Stimulated activated CD4-positive, alpha-beta T cell treated with anti-CD3 and anti-CD28 coated beads, Interleukin-12 subunit alpha, Interleukin-12 subunit beta, amount 100 ng/mL, for 48 hours (primary cell): ENCODE measurements around the gene TOP2A.
A peak's percentile ranks its signal among the peaks of the same experiment; 100 is the strongest.

ENCODE experiments used
- DNase-seq, 3 donors: peaks; one replicate each; pipeline ENCODE4 v3.0.0-alpha.2; 2020; ENCODE audit warnings: low read depth in 2 of 3, low spot score in 1 of 3

TOP2A gene

DNA sequence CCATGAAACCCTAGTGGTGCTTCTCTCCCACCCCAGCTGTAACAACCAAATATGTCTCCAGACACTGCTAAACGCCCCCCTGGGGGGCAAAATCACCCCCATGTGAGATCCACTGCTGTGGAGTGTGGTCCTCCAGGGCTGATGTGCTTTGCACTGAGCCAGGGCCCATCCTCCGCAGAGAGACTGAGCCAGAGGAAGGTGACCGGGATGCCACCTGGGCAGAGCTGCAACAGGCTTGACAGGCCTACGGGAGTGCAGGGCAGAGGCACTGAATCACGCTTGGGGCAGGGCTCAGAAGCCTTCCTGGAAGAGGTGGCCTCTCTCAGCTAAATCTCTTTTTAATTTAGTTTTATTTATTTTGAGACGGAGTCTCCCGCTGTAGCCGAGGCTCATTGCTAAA lies 57.6 kb downstream of the TOP2A start:
- no peak for DNase-seq

DNA sequence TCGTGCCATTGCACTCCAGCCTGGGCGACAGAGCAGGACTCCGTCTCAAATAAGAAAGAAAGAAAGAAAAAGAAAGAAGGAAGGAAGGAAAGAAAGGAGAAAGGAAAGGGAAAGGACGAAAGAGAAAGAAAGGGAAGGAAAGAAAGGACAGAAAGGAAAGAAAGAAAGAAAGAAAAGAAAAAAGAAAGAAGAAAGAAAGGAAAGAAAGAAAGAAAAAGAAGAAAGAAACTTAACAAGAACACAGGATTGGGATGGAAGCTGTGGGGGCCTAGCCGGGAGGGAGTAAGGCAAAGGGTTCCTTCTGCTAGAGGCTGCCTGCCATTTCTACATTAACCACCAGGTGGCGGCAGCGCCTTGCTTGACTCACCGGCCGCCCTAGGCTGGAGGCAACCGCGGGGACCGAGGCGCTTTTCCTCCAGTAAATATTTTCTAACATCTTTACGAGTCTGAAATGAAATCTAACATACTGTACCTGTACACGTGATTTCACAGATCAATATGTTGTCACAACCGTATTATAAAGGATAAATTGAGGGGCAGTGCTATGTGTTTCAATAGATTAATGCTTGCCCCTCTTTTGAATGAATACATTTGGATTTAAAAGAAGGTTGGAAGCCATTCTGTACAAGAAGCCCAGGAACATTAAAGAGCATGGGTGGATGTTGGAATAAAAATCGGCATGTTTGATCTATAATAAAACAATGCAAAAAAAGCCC lies 59.2 kb downstream of the TOP2A start:
- peak; percentile 79 to 95 (median 87) for DNase-seq

DNA sequence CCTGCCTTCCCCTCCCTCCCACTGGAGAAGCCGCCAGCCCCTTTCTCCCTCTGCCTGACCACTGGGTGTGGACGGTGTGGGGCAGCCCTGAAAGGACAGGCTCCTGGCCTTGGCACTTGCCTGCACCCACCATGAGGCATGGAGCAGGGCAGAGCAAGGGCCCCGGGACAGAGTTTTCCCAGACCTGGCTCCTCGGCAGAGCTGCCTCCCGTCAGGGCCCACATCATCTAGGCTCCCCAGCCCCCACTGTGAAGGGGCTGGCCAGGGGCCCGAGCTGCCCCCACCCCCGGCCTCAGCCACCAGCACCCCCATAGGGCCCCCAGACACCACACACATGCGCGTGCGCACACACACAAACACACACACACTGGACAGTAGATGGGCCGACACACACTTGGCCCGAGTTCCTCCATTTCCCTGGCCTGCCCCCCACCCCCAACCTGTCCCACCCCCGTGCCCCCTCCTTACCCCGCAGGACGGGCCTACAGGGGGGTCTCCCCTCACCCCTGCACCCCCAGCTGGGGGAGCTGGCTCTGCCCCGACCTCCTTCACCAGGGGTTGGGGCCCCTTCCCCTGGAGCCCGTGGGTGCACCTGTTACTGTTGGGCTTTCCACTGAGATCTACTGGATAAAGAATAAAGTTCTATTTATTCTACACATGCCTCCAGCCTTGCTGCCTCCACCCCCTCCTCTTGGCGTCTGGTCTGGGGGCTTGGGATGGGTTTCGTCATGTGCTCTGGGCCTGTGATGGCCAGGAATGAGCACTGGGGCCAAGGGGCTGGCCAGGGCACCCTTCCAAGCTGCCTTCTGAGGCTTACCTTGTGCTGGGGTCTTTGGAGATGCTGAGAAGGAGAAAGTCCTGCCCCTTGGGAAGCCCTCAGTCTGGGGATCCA lies 60.5 kb downstream of the TOP2A start:
- DNase-seq = no peak

- DNase-seq = no peak
These were observed 61.6 kb downstream of the TOP2A start for GRCh38 chr17:40355804-40356758.

DNA sequence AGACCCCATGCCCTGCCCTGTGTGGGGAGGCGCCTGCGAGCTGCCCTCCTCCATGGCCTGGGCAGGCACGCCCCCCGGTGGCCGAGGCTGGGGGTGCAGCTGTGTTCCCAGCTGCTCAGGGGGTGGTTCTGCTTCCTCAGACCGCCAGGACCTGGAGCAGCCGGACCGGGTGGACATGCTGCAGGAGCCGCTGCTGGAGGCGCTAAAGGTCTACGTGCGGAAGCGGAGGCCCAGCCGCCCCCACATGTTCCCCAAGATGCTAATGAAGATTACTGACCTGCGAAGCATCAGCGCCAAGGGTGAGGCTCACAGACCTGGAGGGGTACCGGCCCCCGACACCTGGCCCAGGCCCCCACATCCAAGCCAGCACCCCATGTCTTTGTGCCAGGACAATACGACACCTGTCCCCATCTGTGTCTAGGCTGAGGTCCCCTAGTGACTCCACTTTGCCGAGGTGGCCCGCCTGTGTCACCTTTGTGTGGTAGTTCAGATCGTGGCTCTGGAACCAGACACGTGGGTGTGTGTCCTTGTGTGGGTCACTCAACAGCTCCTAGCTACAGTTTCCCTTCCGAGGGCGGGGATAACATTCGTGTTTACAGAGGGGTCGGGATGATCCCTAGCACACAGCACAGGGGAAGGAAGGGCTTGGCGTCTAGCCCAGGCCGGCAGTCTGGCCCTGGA lies 62.4 kb downstream of the TOP2A start:
- DNase-seq = peak; percentile 56 to 83 (median 63)

GRCh38 chr17:40354221-40355122 lies 63.2 kb downstream of the TOP2A start:
- no peak for DNase-seq

DNA sequence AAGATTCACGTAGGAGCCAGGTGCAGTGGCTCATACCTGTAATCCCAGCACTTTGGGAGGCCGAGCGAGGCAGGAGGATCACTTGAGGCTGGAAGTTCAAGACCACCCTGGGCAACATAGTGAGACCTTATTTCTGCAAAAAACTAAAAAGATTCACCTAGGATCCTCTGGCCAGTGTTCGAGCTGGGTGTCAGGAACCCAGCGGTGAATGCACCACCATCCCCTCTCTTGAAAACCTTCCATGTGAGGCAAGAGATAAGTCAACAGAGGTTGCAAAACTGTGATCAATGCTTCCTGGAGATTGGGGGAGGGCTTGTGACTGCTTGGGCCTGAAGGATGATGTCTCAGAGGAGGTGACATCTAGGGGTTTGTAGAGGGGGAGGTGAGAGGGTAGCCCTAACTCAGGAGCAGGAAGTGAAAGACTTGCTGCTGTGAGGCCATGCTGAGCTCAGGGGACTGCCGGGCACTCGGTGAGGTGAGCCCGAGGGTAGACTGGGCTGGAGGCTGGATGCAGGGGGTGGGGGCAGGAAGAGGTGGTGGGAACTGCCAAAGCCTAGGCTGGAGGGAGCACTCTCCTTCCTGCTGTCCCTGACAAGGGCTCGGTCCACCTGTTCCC lies 64.8 kb downstream of the TOP2A start:
- DNase-seq = no peak

GRCh38 chr17:40352237-40352778 lies 65.4 kb downstream of the TOP2A start:
- no peak for DNase-seq

GRCh38 chr17:40351359-40352236 lies 66.1 kb downstream of the TOP2A start:
- DNase-seq = no peak

DNA sequence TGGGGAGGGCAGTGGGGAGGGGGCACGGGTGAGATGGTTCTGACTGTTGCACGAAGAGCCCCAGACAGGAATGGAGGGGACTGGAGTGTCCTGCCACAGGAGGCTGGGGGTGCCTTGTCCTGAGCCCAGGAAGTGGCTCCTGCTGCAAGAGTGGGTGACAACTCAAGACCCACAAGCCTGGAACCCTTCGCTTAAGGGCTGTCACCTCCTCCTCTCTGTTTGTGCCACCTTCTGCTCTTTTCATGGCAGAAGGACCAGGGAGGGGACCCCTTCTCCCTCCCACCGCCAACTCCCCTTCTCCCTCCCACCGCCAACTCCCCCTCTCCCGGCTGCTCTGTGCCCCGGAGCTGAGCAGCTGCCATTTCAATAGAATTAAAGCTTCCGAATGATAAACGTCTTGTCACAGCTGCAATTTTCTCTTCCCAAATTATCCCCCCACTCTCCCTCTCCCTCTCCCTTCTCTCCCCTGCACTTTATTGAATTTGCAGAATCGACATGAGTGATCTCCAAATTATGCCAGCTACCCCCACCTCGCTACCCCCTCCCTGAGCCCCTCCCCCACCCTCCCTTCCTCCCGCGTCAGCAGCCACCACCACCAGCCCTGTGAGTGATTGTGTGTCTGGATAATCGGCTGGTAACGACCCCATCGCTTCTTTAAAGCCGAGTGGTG lies 66.9 kb downstream of the TOP2A start:
- DNase-seq = no peak

DNA sequence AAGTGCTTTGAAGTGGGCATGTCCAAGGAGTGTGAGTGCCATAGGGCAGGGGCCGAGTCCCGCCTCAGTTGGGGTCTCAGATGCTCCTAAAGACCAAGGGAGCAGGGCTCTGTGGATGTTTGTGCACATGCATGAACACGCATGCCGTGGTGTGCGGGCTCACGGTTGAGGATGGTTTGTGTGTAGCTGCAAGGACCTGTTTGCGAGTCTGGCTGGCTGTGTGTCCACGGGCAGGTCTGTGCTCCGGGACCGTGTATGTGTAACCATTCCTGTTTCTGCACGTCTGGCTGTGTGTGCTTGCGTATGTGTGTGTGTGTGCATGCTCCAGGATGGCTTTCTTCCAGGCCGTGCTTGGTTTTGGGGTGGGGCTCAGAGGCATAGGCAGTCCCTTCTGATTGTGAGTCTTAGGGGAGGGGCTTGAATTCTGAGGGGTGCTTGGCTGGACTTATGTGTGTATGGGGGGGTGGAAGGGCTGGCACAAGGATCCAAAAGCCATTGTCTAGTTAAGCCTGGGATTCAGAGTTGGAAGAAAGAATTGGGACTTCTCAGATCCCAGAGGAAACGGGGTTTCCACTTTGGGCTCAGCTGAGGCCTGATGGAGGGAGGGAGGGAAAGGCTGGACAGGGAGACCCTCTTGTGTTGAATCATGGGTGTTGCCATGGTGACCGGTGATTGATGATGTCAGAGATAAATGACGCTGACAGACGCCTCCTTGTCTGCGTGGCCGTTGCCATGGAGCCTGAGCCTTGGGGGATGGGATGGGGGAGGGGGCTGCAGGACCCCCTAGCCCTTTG lies 67.6 kb downstream of the TOP2A start:
- DNase-seq = no peak

DNA sequence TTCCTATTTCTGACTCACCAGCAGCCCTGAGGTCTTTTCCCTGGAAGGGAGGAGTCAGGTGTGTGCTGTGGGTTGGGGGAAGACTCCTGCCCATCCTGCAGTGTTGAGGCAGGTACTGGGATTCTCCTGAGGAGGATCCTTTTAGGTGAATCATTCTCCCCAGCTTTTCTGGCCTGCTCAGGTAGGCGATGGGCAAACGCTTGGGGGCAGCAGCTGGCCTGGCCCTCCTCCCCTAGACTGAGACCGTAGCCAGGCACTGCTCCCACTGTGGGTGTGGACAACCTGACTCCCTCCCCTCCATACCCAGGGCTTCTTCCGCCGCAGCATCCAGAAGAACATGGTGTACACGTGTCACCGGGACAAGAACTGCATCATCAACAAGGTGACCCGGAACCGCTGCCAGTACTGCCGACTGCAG lies 68.2 kb downstream of the TOP2A start:
- DNase-seq = no peak

GRCh38 chr17:40348562-40349476 lies 68.9 kb downstream of the TOP2A start:
- DNase-seq = no peak

DNA sequence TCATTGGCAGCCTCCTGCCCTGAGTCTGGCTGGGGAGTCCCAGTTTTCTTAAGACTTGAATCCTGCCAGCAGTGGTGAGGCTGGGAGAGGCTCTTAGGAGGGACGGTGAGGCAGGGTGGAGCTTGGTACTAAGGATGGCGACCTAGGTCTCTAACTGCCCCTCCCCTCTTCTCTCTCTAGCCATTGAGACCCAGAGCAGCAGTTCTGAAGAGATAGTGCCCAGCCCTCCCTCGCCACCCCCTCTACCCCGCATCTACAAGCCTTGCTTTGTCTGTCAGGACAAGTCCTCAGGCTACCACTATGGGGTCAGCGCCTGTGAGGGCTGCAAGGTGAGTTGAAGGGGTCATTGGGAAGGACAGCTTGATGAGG lies 69.6 kb downstream of the TOP2A start:
- no peak for DNase-seq

- DNase-seq = no peak
These were observed 70.2 kb downstream of the TOP2A start for GRCh38 chr17:40347319-40348135.
